ENCODE results near the gene AKAP6. TPM values are rescaled to one million over a fixed set of nuclear protein-coding genes. Genes with fewer than 3 reads are reported as not detected.

AKAP6 gene
- total RNA-seq, 1 donor from 2014 or later: 6.4 TPM

- intact Hi-C loops (cut with DNase I): no loop called here
- no peak for ATAC-seq
- DNase-seq (ENCODE audit: low spot score): no peak
These were observed 368.6 kb downstream of the AKAP6 start for GRCh38 chr14:32697704-32698103.

GRCh38 chr14:32698831-32699230, 369.7 kb downstream of the AKAP6 start:
- intact Hi-C loops (cut with DNase I): no loop called here
- DNase-seq (ENCODE audit: low spot score) (no peak), ATAC-seq (no peak)

DNA sequence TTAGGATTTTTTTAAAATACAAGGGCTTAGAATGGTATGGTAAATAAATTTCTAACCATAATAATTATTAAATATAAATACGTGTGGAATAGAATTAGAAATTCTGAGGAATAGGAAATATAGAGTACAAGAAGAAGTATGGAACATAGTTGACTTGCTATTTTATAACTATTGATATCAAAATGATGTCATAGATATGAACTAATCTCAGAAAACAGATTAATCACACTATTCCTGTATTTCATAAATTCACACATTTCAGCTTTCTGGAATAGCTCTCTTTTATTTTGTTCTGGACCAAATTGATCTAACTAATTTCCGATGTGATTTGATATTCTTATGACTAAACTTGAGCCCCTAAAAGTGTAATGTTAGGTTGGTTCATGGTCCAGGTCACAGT, 372.4 kb downstream of the AKAP6 start:
- ATAC-seq (no peak), DNase-seq (ENCODE audit: low spot score) (no peak)
- intact Hi-C loops (cut with DNase I): no loop called here

- intact Hi-C loops (cut with DNase I): no loop called here
- no peak for DNase-seq (ENCODE audit: low spot score)
- ATAC-seq: no peak
These were observed 373.0 kb downstream of the AKAP6 start for GRCh38 chr14:32702088-32702487.

- ATAC-seq (peak; percentile 90), DNase-seq (ENCODE audit: low spot score) (peak; percentile 62)
- intact Hi-C loops (cut with DNase I): no loop called here
These were observed 373.5 kb downstream of the AKAP6 start for GRCh38 chr14:32702562-32702961.

DNA sequence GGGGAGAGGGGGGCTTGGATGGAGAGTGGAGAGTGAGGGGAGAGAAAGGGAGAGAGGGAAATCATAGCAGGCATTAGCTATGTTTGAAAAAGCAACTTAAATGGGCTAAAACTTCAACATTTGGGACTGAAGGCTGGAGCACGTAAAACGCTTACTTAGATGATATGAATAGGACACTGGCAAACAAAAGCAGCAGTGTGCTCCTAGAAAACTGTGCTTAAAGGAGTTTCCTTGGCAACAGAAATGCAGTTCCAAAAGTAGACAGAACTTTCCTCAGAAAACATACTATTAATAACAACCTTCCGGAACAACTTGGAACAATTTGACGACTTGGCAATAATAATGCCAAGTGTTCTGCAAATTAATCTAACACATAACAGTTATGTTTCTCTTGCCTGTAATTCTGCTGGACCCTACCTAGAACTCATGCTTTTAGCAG, 374.1 kb downstream of the AKAP6 start:
- intact Hi-C loops (cut with DNase I): no loop called here
- no peak for DNase-seq (ENCODE audit: low spot score)
- ATAC-seq: peak; percentile 93

DNA sequence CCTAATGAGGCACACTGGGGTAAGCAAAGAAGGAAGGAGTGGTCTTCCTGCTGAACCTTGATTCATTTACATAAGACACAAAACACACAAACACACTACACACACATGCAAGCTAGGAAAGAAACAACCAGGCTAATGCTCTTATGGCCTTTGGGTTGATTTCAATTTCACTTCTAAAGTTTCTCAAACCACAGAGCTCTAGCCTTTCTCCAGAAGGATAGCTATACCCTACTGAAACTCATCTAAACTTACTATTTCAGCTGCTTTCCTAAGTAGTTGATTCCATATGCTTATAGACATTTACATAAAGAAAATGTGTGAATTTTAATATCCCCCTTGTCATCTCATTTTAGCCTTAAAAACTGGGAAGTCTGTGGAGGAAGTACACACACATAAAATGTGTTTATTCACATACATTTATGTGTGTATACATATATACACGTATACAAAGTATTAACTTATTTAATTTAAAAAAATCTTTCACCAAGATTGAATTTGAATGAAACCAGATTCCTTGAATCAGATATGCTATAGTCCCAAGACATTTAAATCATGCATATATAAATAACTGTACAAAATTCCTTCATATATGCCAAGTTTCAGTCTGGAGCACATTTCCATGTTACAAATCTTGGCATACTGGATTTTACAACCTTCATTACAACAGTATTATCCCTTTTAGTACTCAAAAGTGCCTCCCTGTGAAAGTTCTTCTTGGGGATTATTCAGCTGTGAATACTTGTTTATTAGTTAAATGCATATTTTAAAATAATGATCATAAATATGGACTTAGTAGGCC, 377.8 kb downstream of the AKAP6 start:
- intact Hi-C loops (cut with DNase I): no loop called here
- DNase-seq (ENCODE audit: low spot score) (no peak), ATAC-seq (no peak)

DNA sequence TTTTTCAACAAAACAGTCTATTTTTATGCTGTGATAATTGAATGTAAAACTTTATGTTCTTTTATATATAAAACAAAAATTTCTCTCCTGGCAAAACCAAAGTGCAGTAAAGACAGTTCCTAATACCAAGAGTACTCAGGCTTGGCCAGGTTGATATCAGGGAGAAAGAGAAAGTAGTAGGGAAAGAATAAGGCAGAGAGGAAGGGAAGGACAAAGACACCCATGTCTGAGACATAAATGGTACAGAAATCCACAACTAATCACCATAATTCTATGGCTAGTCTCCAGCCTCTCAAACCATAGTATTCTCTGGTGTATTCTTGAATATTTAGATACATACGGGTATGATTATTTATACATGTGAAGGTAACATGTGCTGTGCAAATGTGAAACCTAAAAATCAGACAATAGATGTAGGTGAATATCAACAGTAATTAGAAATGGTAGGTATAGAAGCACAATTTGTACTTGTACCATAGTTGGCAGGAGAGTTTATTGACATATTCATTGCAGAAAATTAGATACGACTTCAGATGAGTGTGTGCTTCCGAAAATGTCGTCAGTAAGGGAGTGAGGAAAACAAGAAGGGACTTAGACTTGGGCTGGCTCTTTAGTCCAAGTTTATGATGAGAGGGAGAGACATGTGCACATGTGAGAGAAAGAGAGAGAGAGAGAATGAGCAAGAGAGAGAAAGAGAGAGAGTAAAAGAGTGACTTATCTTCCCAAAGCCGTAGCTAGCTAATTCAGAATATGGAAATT, 378.8 kb downstream of the AKAP6 start:
- no peak for DNase-seq (ENCODE audit: low spot score)
- intact Hi-C loops (cut with DNase I): no loop called here
- no peak for ATAC-seq

DNA sequence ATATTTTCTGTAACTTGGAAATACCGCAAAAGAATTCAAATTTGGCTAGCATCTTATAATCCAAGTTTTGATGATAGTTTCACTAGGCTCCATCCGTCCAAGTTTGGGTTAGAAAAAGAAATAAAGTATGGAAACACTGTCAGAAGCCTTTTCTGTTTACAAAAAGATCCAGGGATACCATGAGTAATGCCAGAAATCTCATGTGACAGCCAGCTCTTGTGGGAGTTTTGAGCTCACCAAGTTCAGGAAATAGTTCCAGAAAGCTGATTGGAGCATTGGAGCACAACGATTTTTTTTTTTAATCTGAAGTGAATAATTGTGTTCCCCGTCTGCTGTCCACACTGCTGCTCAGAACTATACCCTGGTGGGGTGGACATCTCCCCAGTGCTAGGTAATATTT, 379.9 kb downstream of the AKAP6 start:
- DNase-seq (ENCODE audit: low spot score) (no peak), ATAC-seq (peak; percentile 90)
- intact Hi-C loops (cut with DNase I): no loop called here

DNA sequence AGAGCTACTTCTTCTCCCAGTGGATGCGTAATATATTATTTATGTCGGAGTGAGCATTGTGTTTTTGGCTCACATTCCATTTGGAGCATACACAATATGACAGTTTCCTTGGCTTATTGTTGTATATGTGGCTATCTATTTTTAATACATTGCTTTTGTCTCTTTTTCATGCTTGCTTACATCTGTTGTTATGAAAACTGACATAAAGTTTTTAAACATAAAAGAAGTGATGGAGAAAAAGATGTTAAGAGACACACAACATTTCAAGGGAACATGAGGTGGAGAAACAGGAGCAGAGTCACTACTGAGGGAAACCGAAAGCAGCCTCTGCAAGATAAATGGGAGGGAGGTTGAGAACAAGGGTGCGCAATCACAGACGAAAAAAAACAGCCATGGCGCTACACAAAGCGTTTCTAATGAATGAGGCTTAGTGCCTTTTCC, 381.2 kb downstream of the AKAP6 start:
- intact Hi-C loops (cut with DNase I): loop anchor here (5.0 kb wide), 1 partner anchor 778 kb away; no protein-coding TSS in a partner anchor
- no peak for ATAC-seq

GRCh38 chr14:32710731-32711680, 381.9 kb downstream of the AKAP6 start:
- no peak for ATAC-seq
- intact Hi-C loops (cut with DNase I): loop anchor here (5.0 kb wide), 1 partner anchor 779 kb away; no protein-coding TSS in a partner anchor
- DNase-seq (ENCODE audit: low spot score): no peak

More for the DNA sequence above, 381.2 kb downstream of the AKAP6 start:
- no peak for DNase-seq (ENCODE audit: low spot score)

GRCh38 chr14:32713856-32714255, 384.8 kb downstream of the AKAP6 start:
- ATAC-seq: no peak
- intact Hi-C loops (cut with DNase I): loop anchor here (5.0 kb wide), 1 partner anchor 782 kb away; no protein-coding TSS in a partner anchor
- no peak for DNase-seq (ENCODE audit: low spot score)

GRCh38 chr14:32719601-32720000, 390.5 kb downstream of the AKAP6 start:
- intact Hi-C loops (cut with DNase I): no loop called here

GRCh38 chr14:32720927-32721326, 391.8 kb downstream of the AKAP6 start:
- DNase-seq (ENCODE audit: low spot score) (no peak), ATAC-seq (no peak)
- intact Hi-C loops (cut with DNase I): no loop called here

More at GRCh38 chr14:32719601-32720000, 390.5 kb downstream of the AKAP6 start:
- DNase-seq (ENCODE audit: low spot score) (no peak), ATAC-seq (no peak)

DNA sequence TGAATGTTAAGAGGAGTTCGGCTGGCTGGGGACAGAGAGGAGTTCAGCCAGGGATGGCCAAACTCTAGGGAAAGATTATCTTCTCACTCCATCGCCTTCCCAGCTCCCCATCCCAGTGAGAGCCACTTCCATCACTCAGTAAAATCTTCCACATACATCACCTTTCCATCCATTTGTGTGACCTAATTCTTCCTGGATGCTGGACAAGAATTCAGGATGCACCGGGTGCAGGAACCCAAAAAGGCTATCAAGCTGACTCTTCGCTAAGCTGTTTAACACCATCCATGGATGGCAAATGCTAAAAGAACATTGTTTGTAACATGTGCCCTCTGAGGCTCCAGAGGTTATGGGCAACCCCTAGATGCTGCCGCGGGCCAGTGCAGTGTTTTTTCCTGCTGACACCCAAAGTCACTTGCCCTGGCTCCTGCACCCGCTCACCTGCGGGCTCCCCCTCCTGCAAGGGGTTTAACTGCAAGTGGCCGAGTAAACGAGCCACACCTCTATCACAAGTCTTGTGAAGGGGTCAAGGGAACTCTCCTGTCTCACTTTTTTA, 393.6 kb downstream of the AKAP6 start:
- DNase-seq (ENCODE audit: low spot score) (no peak), ATAC-seq (no peak)
- intact Hi-C loops (cut with DNase I): no loop called here

DNA sequence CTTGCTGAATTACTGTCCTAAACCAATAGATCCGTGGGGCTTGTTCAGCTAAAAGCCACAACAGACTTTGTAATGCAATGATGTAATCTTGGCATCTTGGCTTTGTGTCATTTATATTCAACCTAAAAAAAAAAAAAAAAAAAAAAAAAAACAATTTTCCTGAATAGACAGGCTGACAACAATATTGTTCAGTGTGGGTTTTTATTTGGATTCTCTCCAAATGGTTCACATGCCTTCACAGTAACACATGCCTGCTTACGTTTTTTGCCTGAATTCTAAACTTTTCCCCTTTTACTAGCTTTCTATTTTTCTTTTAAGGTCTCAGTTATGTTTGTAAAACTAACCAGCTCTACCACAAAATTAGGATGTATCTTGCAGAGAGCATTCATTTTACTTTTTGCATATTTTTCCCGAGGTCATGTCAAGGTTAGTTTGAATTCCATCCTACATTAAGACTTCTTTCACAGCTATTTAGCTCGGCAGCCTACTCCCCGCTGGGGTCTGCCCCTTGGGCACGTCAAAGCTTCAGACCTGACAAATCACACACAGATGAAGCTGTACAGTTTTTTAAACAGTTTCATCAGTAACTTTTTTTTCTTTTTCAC, 395.9 kb downstream of the AKAP6 start:
- DNase-seq (ENCODE audit: low spot score): no peak
- intact Hi-C loops (cut with DNase I): no loop called here
- peak; percentile 81 for ATAC-seq

DNA sequence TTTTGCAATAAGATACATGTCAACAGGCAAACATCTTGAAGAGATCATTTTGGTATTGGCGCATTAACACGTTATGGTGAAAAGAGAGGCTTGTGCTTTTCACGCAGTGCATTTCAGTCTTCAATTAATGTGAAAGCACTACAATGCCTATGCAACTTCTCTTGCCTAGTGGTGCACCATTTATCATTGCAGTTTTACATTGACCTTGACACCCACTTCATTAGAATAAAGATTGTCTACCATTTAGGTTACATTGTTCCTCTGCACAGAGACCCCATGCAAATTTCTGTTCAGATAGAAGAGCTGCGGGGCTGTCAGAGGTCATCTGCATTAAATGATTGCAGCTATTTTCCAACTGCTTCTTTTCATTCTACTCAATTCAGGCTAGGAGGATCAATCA, 397.4 kb downstream of the AKAP6 start:
- DNase-seq (ENCODE audit: low spot score): no peak
- intact Hi-C loops (cut with DNase I): no loop called here
- no peak for ATAC-seq

DNA sequence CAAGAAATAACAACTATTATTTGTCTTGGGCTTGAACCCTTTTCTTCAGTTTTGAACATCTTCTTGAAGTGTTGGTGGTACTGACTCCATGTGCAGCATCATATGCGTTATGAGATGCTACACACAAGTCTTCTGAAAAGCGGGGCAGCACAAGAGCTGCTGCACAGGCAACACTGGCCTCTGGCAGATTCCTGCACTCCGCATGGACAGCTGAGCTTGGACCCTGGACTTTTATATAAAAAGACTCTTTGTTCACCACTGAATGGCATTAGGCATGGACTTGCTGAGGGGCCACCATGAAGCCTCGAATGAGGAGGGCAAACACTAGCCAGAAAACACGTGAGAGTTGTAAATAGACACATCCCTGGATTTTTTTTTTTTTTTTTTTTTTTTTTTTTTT, 398.7 kb downstream of the AKAP6 start:
- no peak for ATAC-seq
- DNase-seq (ENCODE audit: low spot score): no peak
- intact Hi-C loops (cut with DNase I): no loop called here
